Liver (tissue), 3 donors: ENCODE results near the gene RGL1.

ENCODE experiments used
- GABPA ChIP-seq, 2 donors: IDR thresholded peaks in 1 of 2; conservative IDR thresholded peaks in 1 of 2; 2 replicates each; pipeline ENCODE4 v1.6.1; 2016; ENCODE audit warnings: antibody characterized with exemption in 2 of 2, mild to moderate bottlenecking in 1 of 2, moderate library complexity in 1 of 2
- TF ChIP-seq, protein P1 (sequence below): fragments of 150-350 bp; IDR thresholded peaks from 2 replicates; pipeline ENCODE4 v1.5.1; 2017; ENCODE audit warnings: improper control_type of control experiment, low read depth, low read length; ENCODE audit not compliant: missing input control
- TF ChIP-seq, protein P2 (sequence below): IDR thresholded peaks from 2 replicates; pipeline ENCODE4 v1.6.1; 2016; ENCODE audit warnings: antibody characterized with exemption
- donor health status: healthy.
- donor health status: healthy.

DNA sequence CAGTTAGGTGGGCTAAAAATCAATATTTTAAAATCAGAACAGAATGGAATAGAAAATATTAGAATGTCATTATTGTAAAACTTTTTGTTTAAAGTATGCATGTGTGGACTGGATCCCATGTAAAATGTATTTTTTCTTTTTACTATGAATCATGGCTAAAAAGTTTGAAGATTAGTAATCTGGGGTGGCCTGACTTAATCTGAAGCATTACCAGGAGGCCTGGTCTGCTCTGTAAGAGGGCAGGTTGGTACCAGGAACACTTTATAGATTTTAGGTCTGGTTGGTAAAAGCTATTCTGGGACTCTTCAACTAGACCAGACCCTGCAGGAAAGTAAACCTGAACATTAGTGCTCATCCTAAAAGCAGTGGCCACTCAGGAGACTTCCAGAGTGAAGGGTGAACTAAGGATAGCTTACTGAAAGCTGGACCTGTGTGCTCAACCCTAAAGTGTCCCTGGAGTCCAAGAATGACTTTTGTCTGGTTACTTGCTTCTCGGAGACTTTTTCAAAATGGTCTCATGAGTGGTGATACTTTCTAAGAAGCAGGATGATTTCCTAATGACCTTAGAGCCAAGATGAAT, 16.5 kb downstream of the RGL1 start:
- TF ChIP-seq, protein P1, sequence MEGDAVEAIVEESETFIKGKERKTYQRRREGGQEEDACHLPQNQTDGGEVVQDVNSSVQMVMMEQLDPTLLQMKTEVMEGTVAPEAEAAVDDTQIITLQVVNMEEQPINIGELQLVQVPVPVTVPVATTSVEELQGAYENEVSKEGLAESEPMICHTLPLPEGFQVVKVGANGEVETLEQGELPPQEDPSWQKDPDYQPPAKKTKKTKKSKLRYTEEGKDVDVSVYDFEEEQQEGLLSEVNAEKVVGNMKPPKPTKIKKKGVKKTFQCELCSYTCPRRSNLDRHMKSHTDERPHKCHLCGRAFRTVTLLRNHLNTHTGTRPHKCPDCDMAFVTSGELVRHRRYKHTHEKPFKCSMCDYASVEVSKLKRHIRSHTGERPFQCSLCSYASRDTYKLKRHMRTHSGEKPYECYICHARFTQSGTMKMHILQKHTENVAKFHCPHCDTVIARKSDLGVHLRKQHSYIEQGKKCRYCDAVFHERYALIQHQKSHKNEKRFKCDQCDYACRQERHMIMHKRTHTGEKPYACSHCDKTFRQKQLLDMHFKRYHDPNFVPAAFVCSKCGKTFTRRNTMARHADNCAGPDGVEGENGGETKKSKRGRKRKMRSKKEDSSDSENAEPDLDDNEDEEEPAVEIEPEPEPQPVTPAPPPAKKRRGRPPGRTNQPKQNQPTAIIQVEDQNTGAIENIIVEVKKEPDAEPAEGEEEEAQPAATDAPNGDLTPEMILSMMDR = no peak
- no peak for TF ChIP-seq GABPA (IDR thresholded peaks at IDR 0.05 in 1 of 2, conservative IDR thresholded peaks at IDR 0.05 in 1 of 2)
- TF ChIP-seq, protein P2, sequence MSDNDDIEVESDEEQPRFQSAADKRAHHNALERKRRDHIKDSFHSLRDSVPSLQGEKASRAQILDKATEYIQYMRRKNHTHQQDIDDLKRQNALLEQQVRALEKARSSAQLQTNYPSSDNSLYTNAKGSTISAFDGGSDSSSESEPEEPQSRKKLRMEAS = no peak
